GM12873 (cell line): ENCODE measurements around the gene ADARB2.

Experiments used
- CTCF ChIP-seq: IDR thresholded peaks from 2 replicates; pipeline ENCODE4 v1.5.1; 2012; ENCODE audit warnings: low read depth, mild to moderate bottlenecking, moderate library complexity, low read length, control low read depth; ENCODE audit not compliant: insufficient read depth; ENCODE audit errors: missing control alignments

Gene ADARB2

GRCh38 chr10:1381339-1381738 is 356.0 kb downstream of the ADARB2 start:
- no peak for TF ChIP-seq CTCF

DNA sequence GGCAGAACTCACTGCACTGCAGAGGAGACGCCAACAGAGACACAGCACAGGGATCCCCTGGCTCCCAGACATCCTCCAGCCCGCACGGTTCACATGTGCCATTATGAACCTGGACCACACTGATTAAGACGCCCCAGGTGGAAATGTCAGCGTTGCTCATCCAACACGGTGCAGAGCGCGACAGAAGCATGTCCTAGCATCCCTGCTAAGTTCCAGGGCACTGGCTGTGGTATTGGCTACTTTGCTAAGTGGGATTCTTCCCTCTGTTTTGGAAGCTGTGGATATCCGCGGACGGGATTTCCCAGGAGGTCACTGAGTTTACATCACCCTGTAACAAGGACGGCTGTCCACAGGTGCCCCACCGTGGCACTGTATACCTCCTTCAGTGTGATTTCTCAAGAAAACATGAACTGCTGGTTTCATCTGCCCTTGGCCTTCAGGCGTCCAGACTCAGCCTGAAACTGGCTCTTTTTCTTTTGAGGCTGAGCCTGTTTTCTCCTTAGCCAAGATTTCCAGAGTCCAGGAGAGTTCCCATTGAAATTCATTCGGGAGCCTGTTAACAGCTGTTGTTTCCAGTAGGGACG is 357.1 kb downstream of the ADARB2 start:
- TF ChIP-seq CTCF, result no peak

- TF ChIP-seq CTCF, result peak; percentile 29
Measured at GRCh38 chr10:1379601-1380000, 357.7 kb downstream of the ADARB2 start.

- TF ChIP-seq CTCF, result no peak
Measured at GRCh38 chr10:1378473-1378872, 358.9 kb downstream of the ADARB2 start.

DNA sequence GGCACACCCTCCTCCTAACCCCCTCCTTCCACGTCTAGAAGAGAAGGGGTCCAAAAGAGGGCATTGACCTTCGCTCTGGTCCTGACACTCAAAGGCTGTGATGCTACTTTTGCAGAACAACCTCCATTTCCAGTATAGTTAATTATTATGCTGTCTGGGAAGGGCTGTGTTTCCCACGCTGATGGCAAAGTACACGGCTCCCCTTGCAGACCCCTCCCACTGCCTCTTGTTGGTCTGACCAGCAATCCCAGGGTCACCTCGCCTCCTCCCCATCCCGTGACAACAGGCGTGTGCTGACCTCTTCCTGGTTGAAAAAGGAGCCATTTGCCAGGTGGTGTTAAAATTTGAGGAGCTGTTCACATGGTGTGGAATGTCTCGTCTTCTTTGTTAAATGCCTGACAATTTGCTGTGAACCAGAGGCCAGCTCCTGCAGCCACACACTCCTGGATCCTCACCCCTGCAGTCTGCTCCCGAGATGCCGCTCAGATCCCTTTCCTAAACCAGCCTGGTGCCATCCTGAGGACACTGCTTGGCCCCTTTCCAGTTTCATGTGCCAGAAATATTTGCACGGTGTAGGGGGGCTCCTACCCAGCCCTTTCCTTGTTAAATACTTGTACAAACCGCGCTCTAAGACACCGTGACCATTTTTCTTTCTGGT is 359.5 kb downstream of the ADARB2 start:
- no peak for TF ChIP-seq CTCF

DNA sequence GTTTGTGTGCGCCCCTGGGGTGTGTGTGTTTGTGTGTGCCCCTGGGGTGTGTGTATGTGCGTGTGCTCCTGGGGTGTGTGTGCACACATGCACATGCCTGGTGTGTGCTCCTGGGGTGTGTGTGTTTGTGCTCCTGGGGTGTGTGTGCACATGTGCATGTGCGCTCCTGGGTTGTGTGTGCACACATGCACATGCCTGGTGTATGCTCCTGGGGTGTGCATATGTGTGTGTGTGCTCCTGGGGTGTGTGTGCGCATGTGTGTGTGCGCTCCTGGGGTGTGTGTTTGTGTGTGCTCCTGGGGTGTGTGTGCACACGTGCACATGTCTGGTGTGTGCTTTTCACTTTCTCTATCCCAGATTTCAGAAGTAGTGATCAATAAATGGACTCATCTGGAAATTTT is 360.1 kb downstream of the ADARB2 start:
- no peak for TF ChIP-seq CTCF

DNA sequence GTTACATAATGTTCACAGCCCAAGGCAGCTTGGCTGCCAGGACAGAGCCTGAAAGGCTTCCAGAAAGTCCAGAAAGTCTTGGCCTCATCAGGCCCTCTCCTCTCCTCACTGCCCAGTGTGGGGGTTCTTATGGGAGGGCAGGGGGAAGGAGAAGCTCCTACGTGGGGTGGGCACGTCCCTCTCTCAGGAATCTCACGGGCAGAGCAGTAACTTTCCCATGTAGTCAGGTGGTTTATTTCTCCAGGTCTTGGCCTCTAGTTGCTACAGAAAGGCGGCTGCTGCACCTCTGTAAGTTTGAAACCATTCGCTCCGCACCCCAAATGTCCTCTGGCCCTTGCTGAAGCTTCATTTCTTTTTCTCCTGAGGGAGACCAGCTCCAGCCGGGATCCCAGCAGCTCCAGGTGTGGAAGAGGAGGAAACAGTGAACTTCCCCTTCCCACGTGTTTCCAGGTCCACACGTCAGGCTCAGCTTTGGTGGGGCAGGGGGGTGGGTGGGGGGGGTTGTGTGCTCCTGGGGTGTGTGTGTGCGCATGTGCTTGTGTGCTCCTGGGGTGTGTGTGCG is 360.9 kb downstream of the ADARB2 start:
- TF ChIP-seq CTCF, result no peak
